Kidney (tissue), 14 donors: ENCODE measurements around the gene ROR2. TPM values are rescaled to one million over a fixed set of nuclear protein-coding genes. Genes with fewer than 3 reads are reported as not detected.

Experiments used
- DNase-seq, 5 donors: peaks; one replicate each; pipeline ENCODE4 v3.0.0-alpha.2; 2013 to 2020
- FAIRE-seq: peaks from 2 replicates; lab custom pipeline; 2012; peaks lifted over from hg19 to GRCh38; lab: Jason Lieb, UNC
- H3K27ac ChIP-seq, 2 donors: one replicate each; pipeline ENCODE4 v1.7.0; 2013; ENCODE audit warnings: low read depth in 2 of 2, low read length in 2 of 2, inconsistent platforms in 1 of 2
- H3K27me3 ChIP-seq: one replicate; pipeline ENCODE4 v1.7.1; 2013; ENCODE audit warnings: low read length, inconsistent platforms; ENCODE audit not compliant: control insufficient read depth, insufficient read depth
- H3K36me3 ChIP-seq, 3 donors: one replicate each; pipeline versions ENCODE4 v1.7.0 to v1.7.1; 2013; ENCODE audit warnings: low read length in 3 of 3, control low read depth in 1 of 3, inconsistent platforms in 1 of 3; ENCODE audit not compliant: insufficient read depth in 3 of 3, control insufficient read depth in 2 of 3
- H3K4me1 ChIP-seq, 3 donors: one replicate each; pipeline versions ENCODE4 v1.7.0 to v1.7.1; 2013; ENCODE audit warnings: low read length in 3 of 3, inconsistent platforms in 1 of 3, low read depth in 1 of 3; ENCODE audit not compliant: control insufficient read depth in 2 of 3, insufficient read depth in 2 of 3
- H3K4me3 ChIP-seq, 3 donors: one replicate each; pipeline versions ENCODE4 v1.7.0 to v1.8.1; 2013; ENCODE audit warnings: low read length in 3 of 3, control low read depth in 1 of 3, inconsistent platforms in 1 of 3
- H3K9ac ChIP-seq, 3 donors: one replicate each; pipeline versions ENCODE4 v1.7.0 to v1.7.1; 2013; ENCODE audit warnings: low read length in 3 of 3, control low read depth in 1 of 3, inconsistent platforms in 1 of 3
- H3K9me3 ChIP-seq, 3 donors: one replicate each; pipeline versions ENCODE4 v1.7.0 to v1.7.1; 2013; ENCODE audit warnings: low read length in 3 of 3, control low read depth in 1 of 3, inconsistent platforms in 1 of 3; ENCODE audit not compliant: control insufficient read depth in 2 of 3, insufficient read depth in 1 of 3
- intact Hi-C: fragments of 100-400 bp; cut with DNase I; formaldehyde crosslinking; loops from one replicate; pipeline ENCODE4 v1.11.1; 2022
- polyA plus RNA-seq: library from polyadenylated mRNA; stranded (reverse); fragments of 350-450 nt; fragmentation: Illumina TruSeq; extraction: RNeasy Lipid Tissue Mini Kit (QIAGEN cat#74804); gene quantifications from one replicate; pipeline ENCODE4 v1.2.3, GENCODE V29; 2014; ENCODE audit warnings: low read depth, low replicate concordance; ENCODE audit not compliant: insufficient read depth
- total RNA-seq: library from RNA; stranded (reverse); fragmentation: NEBNext Ultra II Directional; extraction: Animal tissue kit (Norgen Biotek cat#: 25700); gene quantifications from one replicate; pipeline ENCODE4 v1.2.1, GENCODE V29; 2021
- TF ChIP-seq, protein P1 (sequence below): IDR thresholded peaks from 3 replicates; pipeline ENCODE4 v1.5.1; 2012; ENCODE audit warnings: mild to moderate bottlenecking, moderate library complexity, borderline replicate concordance; ENCODE audit not compliant: insufficient read depth; ENCODE audit errors: extremely low read depth
- donor health status: control.
- donor health status: control.
- donor health status: control.
- donor health status: control.
- donor health status: control.
- donor health status: DM: yes; HTN: yes; CAD: no.
- donor health status: Normal renal cell carcinoma (clear cell type).

ROR2 gene
- total and polyA plus RNA-seq, 2 donors from 2014 or later: 1.5 to 5.7 TPM

DNA sequence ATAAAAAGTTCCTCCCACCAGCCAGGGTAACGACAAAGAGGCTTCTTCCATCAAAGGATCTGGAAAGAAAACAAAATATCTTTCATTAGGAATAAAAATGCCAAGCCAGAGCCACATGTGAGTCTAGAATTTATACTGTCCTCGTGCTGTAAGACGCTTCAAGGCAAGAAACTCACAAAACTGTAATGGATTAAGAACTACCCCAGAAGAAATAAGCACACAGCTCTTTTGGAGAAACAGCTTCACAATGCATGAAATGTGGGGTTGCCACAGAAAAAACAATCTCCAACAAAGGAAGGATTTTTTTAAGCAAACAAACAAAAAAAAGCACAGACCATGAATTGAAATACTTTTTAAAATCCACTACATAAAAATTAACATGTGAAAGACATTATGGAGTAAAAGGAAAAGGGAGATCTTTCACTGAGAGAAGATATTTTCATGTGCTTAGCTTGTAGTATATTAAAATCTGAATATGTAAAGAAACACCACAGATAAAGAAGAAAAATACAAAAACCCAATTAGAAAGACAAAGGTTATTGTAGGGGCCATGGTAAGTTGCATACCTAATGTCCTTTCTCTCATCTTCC lies 385.9 kb downstream of the ROR2 start:
- TF ChIP-seq, protein P1, sequence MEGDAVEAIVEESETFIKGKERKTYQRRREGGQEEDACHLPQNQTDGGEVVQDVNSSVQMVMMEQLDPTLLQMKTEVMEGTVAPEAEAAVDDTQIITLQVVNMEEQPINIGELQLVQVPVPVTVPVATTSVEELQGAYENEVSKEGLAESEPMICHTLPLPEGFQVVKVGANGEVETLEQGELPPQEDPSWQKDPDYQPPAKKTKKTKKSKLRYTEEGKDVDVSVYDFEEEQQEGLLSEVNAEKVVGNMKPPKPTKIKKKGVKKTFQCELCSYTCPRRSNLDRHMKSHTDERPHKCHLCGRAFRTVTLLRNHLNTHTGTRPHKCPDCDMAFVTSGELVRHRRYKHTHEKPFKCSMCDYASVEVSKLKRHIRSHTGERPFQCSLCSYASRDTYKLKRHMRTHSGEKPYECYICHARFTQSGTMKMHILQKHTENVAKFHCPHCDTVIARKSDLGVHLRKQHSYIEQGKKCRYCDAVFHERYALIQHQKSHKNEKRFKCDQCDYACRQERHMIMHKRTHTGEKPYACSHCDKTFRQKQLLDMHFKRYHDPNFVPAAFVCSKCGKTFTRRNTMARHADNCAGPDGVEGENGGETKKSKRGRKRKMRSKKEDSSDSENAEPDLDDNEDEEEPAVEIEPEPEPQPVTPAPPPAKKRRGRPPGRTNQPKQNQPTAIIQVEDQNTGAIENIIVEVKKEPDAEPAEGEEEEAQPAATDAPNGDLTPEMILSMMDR: no peak
- FAIRE-seq: no peak
- H3K36me3 ChIP-seq: no peaks in the 10 kb centered on the region

DNA sequence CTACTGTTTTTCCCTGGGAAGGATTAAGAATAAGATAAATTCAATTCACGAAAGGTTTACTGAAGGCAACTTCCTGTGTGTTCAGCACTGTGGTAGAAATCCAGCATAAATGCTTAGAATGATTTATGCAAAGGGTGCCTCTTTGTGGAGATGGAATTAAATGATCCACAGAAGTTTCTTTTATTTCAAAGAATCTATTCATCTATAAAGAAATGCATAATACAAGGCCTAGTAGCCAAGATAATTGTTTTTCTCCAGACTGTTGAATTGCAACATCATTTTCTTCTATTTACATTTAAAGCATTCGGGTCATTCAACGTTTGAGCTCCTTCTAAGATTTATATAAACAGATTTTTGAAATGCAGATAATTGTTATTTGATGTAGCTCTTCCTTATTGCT lies 387.6 kb downstream of the ROR2 start:
- Histone ChIP-seq H3K9ac (no peak overlapping the region), H3K27me3 (no peaks in the 10 kb centered on the region), H3K4me1 (no peaks in the 10 kb centered on the region), H3K36me3 (no peaks in the 10 kb centered on the region), H3K9me3 (no peaks in the 10 kb centered on the region), H3K4me3 (no peak overlapping the region), H3K27ac (no peak overlapping the region)
- FAIRE-seq (no peak), DNase-seq (peak in 1 of 5 donors; percentile 12)
- TF ChIP-seq, protein P1: no peak
- intact Hi-C loops: no loop called here

More for the DNA sequence above, 385.9 kb downstream of the ROR2 start:
- DNase-seq: peak in 1 of 5 donors; percentile 3
- Histone ChIP-seq H3K9me3 (peaks cover 0 to 11% (median 0%) of the 10 kb centered on the region in 3 donors), H3K9ac (no peak overlapping the region), H3K27ac (no peak overlapping the region), H3K4me1 (no peaks in the 10 kb centered on the region), H3K4me3 (no peak overlapping the region), H3K27me3 (no peaks in the 10 kb centered on the region)
- intact Hi-C loops: no loop called here

DNA sequence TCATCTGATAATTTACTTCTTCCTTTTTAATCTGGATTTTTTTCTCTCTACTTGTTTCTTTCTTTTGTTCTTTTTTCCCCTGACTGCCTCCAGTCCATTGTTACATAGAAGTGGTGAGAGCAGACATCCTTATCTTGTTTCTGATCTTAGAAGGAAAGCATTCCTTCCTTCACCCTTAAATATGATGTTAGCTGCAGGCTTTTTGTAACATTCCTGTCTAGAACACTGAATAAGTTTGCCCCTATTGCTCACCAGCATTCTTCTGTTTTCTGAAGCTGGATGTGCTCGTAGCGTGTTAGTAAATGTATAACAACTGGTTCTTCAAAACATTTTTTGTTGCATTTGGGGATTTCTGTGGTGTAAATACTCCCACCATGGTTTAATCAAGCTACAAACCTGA lies 389.7 kb downstream of the ROR2 start:
- TF ChIP-seq, protein P1: no peak
- FAIRE-seq (no peak), DNase-seq (peak in 2 of 5 donors; percentile 6 to 20)
- no peaks in the 10 kb centered on the region for H3K9me3 ChIP-seq
- no peak overlapping the region for H3K9ac ChIP-seq
- no peaks in the 10 kb centered on the region for H3K36me3 ChIP-seq
- H3K4me1 ChIP-seq: no peaks in the 10 kb centered on the region
- H3K4me3 ChIP-seq: no peak overlapping the region
- no peaks in the 10 kb centered on the region for H3K27me3 ChIP-seq
- intact Hi-C loops: no loop called here
- no peak overlapping the region for H3K27ac ChIP-seq

DNA sequence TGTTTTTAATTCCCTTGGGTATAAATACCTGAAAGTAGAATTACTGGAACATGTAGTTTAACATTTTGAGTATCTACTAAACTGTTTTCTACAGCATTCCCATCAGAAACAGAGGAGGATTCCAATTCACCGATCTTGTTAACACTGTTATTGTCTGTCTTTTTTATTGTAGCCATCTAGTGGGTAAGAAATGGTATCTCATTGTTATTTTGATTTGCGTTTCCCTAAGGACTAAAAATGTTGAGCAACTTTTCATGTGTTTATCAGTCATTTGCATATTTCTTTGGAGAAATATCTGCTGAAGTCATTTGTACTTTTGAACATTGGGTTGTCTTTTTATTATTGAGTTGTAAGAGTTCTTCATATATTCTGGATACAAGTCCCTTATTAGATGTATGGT lies 391.1 kb downstream of the ROR2 start:
- intact Hi-C loops: no loop called here
- Histone ChIP-seq H3K27ac (no peak overlapping the region), H3K9ac (no peak overlapping the region), H3K36me3 (no peaks in the 10 kb centered on the region), H3K4me3 (no peak overlapping the region), H3K4me1 (no peaks in the 10 kb centered on the region), H3K27me3 (no peaks in the 10 kb centered on the region), H3K9me3 (no peaks in the 10 kb centered on the region)
- DNase-seq (no peak), FAIRE-seq (no peak)
- TF ChIP-seq, protein P1: no peak
